Endothelial cell of umbilical vein (primary cell): ENCODE results near the gene ACE.

ENCODE experiments used
- GATA2 ChIP-seq: IDR thresholded peaks from 2 replicates; pipeline ENCODE4 v1.7.0; 2011; ENCODE audit warnings: low read depth, mild to moderate bottlenecking, moderate library complexity, mixed read lengths, low read length; ENCODE audit not compliant: insufficient read length, insufficient read depth
- JUN ChIP-seq: IDR thresholded peaks from 2 replicates; pipeline ENCODE4 v1.6.1; 2011; ENCODE audit warnings: borderline replicate concordance, low read depth; ENCODE audit not compliant: insufficient read length, insufficient read depth
- TF ChIP-seq, protein P1 (sequence below), 2 donors: IDR thresholded peaks; 1 replicate in 1 of 2; 2 replicates in 1 of 2; pipeline ENCODE4 v1.5.1; 2011; ENCODE audit warnings: low read length in 2 of 2, mild to moderate bottlenecking in 2 of 2, moderate library complexity in 2 of 2, control low read depth in 1 of 2, inconsistent platforms in 1 of 2, low read depth in 1 of 2; ENCODE audit not compliant: insufficient read depth in 1 of 2; ENCODE audit errors: extremely low read depth in 1 of 2
- TF ChIP-seq, protein P2 (sequence below): IDR thresholded peaks from 2 replicates; pipeline ENCODE4 v1.6.1; 2011; ENCODE audit not compliant: insufficient read depth, insufficient read length

DNA sequence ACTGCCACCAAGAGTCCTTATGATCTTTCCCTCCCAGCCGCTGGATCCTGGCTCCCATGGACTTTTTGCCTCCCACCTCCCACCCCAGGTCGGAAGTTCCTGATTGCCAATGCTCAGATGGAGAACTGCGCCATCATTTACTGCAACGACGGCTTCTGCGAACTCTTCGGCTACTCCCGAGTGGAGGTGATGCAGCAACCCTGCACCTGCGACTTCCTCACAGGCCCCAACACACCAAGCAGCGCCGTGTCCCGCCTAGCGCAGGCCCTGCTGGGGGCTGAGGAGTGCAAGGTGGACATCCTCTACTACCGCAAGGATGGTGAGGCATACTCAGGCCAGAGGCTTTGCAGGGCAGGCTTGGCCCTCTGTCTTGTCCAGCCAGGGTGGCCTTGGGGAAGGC lies 47.2 kb downstream of the ACE start:
- TF ChIP-seq, protein P1, sequence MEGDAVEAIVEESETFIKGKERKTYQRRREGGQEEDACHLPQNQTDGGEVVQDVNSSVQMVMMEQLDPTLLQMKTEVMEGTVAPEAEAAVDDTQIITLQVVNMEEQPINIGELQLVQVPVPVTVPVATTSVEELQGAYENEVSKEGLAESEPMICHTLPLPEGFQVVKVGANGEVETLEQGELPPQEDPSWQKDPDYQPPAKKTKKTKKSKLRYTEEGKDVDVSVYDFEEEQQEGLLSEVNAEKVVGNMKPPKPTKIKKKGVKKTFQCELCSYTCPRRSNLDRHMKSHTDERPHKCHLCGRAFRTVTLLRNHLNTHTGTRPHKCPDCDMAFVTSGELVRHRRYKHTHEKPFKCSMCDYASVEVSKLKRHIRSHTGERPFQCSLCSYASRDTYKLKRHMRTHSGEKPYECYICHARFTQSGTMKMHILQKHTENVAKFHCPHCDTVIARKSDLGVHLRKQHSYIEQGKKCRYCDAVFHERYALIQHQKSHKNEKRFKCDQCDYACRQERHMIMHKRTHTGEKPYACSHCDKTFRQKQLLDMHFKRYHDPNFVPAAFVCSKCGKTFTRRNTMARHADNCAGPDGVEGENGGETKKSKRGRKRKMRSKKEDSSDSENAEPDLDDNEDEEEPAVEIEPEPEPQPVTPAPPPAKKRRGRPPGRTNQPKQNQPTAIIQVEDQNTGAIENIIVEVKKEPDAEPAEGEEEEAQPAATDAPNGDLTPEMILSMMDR (IDR thresholded peaks at IDR 0.05; ENCODE audit: extremely low read depth in 1 of 2, insufficient read depth in 1 of 2, low read depth in 1 of 2, low read length in 2 of 2): no peak
- TF ChIP-seq, protein P2, sequence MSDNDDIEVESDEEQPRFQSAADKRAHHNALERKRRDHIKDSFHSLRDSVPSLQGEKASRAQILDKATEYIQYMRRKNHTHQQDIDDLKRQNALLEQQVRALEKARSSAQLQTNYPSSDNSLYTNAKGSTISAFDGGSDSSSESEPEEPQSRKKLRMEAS: no peak
- TF ChIP-seq GATA2 (no peak), JUN (no peak)
